Fibroblast of villous mesenchyme (primary cell): ENCODE data around the gene CTNNA3. TPM values are rescaled to one million over a fixed set of nuclear protein-coding genes. Genes with fewer than 3 reads are reported as not detected.

Source experiments
- DNase-seq: peaks from one replicate; pipeline ENCODE4 v3.0.0-alpha.2; 2010; ENCODE audit warnings: low read depth
- H3K4me3 ChIP-seq: 2 replicates; pipeline ENCODE4 v1.5.1; 2011; ENCODE audit warnings: low read depth, mild to moderate bottlenecking, low read length
- total RNA-seq: library from RNA; depleted of rRNA; stranded (reverse); fragments of >200 nt; gene quantifications from 2 replicates; pipeline ENCODE4 v1.2.3, GENCODE V29; 2012
- TF ChIP-seq, protein P1 (sequence below): IDR thresholded peaks from 2 replicates; pipeline ENCODE4 v1.5.1; 2012; ENCODE audit warnings: low read depth, mild to moderate bottlenecking, low read length; ENCODE audit not compliant: insufficient read depth

The CTNNA3 gene
- total RNA-seq, 1 donor, result not detected

GRCh38 chr10:66698069-66698468, 997.9 kb downstream of the CTNNA3 start:
- no peak overlapping the region for H3K4me3 ChIP-seq
- TF ChIP-seq, protein P1, sequence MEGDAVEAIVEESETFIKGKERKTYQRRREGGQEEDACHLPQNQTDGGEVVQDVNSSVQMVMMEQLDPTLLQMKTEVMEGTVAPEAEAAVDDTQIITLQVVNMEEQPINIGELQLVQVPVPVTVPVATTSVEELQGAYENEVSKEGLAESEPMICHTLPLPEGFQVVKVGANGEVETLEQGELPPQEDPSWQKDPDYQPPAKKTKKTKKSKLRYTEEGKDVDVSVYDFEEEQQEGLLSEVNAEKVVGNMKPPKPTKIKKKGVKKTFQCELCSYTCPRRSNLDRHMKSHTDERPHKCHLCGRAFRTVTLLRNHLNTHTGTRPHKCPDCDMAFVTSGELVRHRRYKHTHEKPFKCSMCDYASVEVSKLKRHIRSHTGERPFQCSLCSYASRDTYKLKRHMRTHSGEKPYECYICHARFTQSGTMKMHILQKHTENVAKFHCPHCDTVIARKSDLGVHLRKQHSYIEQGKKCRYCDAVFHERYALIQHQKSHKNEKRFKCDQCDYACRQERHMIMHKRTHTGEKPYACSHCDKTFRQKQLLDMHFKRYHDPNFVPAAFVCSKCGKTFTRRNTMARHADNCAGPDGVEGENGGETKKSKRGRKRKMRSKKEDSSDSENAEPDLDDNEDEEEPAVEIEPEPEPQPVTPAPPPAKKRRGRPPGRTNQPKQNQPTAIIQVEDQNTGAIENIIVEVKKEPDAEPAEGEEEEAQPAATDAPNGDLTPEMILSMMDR, result no peak
- no peak for DNase-seq

GRCh38 chr10:66695046-66695445, 1000.9 kb downstream of the CTNNA3 start:
- H3K4me3 ChIP-seq, result no peak overlapping the region
- DNase-seq, result no peak
- TF ChIP-seq, protein P1, result no peak

GRCh38 chr10:66684581-66684980, 1011.4 kb downstream of the CTNNA3 start:
- TF ChIP-seq, protein P1, result no peak
- DNase-seq, result no peak

GRCh38 chr10:66680886-66681285, 1015.1 kb downstream of the CTNNA3 start:
- DNase-seq, result no peak
- TF ChIP-seq, protein P1, result no peak
- H3K4me3 ChIP-seq, result no peak overlapping the region

More at GRCh38 chr10:66684581-66684980, 1011.4 kb downstream of the CTNNA3 start:
- H3K4me3 ChIP-seq, result no peak overlapping the region

- H3K4me3 ChIP-seq, result no peak overlapping the region
- TF ChIP-seq, protein P1, result no peak
- peak; percentile 1 for DNase-seq
Observed at GRCh38 chr10:66678521-66678920, 1017.5 kb downstream of the CTNNA3 start.

GRCh38 chr10:66673071-66673470, 1022.9 kb downstream of the CTNNA3 start:
- TF ChIP-seq, protein P1, result no peak
- no peak overlapping the region for H3K4me3 ChIP-seq
- no peak for DNase-seq

GRCh38 chr10:66671562-66671961, 1024.4 kb downstream of the CTNNA3 start:
- DNase-seq, result no peak
- TF ChIP-seq, protein P1, result no peak

More at GRCh38 chr10:66671562-66671961, 1024.4 kb downstream of the CTNNA3 start:
- H3K4me3 ChIP-seq, result no peak overlapping the region
